ENCODE data around the gene SLC29A3.
A peak's percentile ranks its signal among the peaks of the same experiment; 100 is the strongest.

SLC29A3 gene

GRCh38 chr10:71301371-71301916 is 17.6 kb upstream of the SLC29A3 start:
- DNase-seq = no peak

GRCh38 chr10:71302451-71302850 is 16.6 kb upstream of the SLC29A3 start:
- DNase-seq = no peak

- peak; percentile 56 for DNase-seq
These were observed 16.0 kb upstream of the SLC29A3 start for GRCh38 chr10:71302874-71303568.

GRCh38 chr10:71303569-71303907 is 15.5 kb upstream of the SLC29A3 start:
- no peak for DNase-seq

- DNase-seq = no peak
These were observed 14.1 kb upstream of the SLC29A3 start for GRCh38 chr10:71304914-71305313.

- DNase-seq = no peak
These were observed 12.1 kb upstream of the SLC29A3 start for GRCh38 chr10:71306979-71307378.

- no peak for DNase-seq
These were observed 11.5 kb upstream of the SLC29A3 start for GRCh38 chr10:71307469-71308085.

- DNase-seq = no peak
These were observed 10.8 kb upstream of the SLC29A3 start for GRCh38 chr10:71308244-71308643.

- no peak for DNase-seq
These were observed 10.1 kb upstream of the SLC29A3 start for GRCh38 chr10:71308985-71309384.

- DNase-seq = no peak
These were observed 9.1 kb upstream of the SLC29A3 start for GRCh38 chr10:71309919-71310318.

GRCh38 chr10:71312220-71312619 is 6.8 kb upstream of the SLC29A3 start:
- DNase-seq = no peak

GRCh38 chr10:71312811-71313789 is 6.0 kb upstream of the SLC29A3 start:
- DNase-seq = no peak

GRCh38 chr10:71314028-71314693 is 4.9 kb upstream of the SLC29A3 start:
- DNase-seq = peak; percentile 58

- DNase-seq = no peak
These were observed 4.3 kb upstream of the SLC29A3 start for GRCh38 chr10:71314694-71315225.

- no peak for DNase-seq
These were observed 2.8 kb upstream of the SLC29A3 start for GRCh38 chr10:71316056-71316785.

GRCh38 chr10:71316786-71317160 is 2.3 kb upstream of the SLC29A3 start:
- DNase-seq = no peak

- DNase-seq = no peak
These were observed 1.3 kb upstream of the SLC29A3 start for GRCh38 chr10:71317739-71318138.

GRCh38 chr10:71319800-71320392 is 837 bp downstream of the SLC29A3 start:
- no peak for DNase-seq

GRCh38 chr10:71320592-71320991 is 1.5 kb downstream of the SLC29A3 start:
- no peak for DNase-seq

- DNase-seq = no peak
These were observed 2.3 kb downstream of the SLC29A3 start for GRCh38 chr10:71321386-71321785.

GRCh38 chr10:71323407-71323806 is 4.3 kb downstream of the SLC29A3 start:
- no peak for DNase-seq

Measured in NCI-H1436 (cell line).